ENCODE measurements around the gene KIAA0513.

- no peak for TF ChIP-seq AFF4 (CRISPR knock-in tag; IDR thresholded peaks at IDR 0.05; ENCODE audit: borderline replicate concordance)
- no peak for TF ChIP-seq IRF2 (CRISPR knock-in tag; IDR thresholded peaks at IDR 0.05; ENCODE audit: borderline replicate concordance, low read depth)
- no peak for TF ChIP-seq MAX (CRISPR knock-in tag; IDR thresholded peaks at IDR 0.05)
Observed at GRCh38 chr16:85010446-85010930, 17.1 kb upstream of the KIAA0513 start.

Measured in WTC11 (cell line).